ENCODE results near the gene CCDC92. TPM values are rescaled to one million over a fixed set of nuclear protein-coding genes. Genes with fewer than 3 reads are reported as not detected.

CCDC92 gene
- total and polyA plus RNA-seq, 2 donors from 2014 or later: 39.3 to 41.4 TPM

GRCh38 chr12:123934016-123934620 is 38.5 kb downstream of the CCDC92 start:
- no peaks in the 10 kb centered on the region for H3K9me3 ChIP-seq (ENCODE audit: control insufficient read depth in 2 of 3, insufficient read depth in 1 of 3, low read length in 3 of 3)
- H3K4me3 ChIP-seq (ENCODE audit: low read length in 3 of 3): no peak overlapping the region
- no peaks in the 10 kb centered on the region for H3K27me3 ChIP-seq (ENCODE audit: control insufficient read depth, insufficient read depth, low read length)
- H3K4me1 ChIP-seq (ENCODE audit: control insufficient read depth in 2 of 3, insufficient read depth in 2 of 3, low read depth in 1 of 3, low read length in 3 of 3): peaks cover 0 to 3% (median 0%) of the 10 kb centered on the region in 3 donors
- DNase-seq: peak in 1 of 5 donors; percentile 29
- TF ChIP-seq, protein P1, sequence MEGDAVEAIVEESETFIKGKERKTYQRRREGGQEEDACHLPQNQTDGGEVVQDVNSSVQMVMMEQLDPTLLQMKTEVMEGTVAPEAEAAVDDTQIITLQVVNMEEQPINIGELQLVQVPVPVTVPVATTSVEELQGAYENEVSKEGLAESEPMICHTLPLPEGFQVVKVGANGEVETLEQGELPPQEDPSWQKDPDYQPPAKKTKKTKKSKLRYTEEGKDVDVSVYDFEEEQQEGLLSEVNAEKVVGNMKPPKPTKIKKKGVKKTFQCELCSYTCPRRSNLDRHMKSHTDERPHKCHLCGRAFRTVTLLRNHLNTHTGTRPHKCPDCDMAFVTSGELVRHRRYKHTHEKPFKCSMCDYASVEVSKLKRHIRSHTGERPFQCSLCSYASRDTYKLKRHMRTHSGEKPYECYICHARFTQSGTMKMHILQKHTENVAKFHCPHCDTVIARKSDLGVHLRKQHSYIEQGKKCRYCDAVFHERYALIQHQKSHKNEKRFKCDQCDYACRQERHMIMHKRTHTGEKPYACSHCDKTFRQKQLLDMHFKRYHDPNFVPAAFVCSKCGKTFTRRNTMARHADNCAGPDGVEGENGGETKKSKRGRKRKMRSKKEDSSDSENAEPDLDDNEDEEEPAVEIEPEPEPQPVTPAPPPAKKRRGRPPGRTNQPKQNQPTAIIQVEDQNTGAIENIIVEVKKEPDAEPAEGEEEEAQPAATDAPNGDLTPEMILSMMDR (IDR thresholded peaks at IDR 0.05; ENCODE audit: borderline replicate concordance, extremely low read depth, insufficient read depth): no peak
- peaks cover 0 to 5% (median 3%) of the 10 kb centered on the region in 3 donors for H3K36me3 ChIP-seq (ENCODE audit: control insufficient read depth in 2 of 3, insufficient read depth in 3 of 3, low read length in 3 of 3)
- intact Hi-C loops (cut with DNase I): no loop called here
- FAIRE-seq: no peak
- H3K9ac ChIP-seq (ENCODE audit: low read length in 3 of 3): no peak overlapping the region
- H3K27ac ChIP-seq (ENCODE audit: low read depth in 2 of 2, low read length in 2 of 2): no peak overlapping the region

DNA sequence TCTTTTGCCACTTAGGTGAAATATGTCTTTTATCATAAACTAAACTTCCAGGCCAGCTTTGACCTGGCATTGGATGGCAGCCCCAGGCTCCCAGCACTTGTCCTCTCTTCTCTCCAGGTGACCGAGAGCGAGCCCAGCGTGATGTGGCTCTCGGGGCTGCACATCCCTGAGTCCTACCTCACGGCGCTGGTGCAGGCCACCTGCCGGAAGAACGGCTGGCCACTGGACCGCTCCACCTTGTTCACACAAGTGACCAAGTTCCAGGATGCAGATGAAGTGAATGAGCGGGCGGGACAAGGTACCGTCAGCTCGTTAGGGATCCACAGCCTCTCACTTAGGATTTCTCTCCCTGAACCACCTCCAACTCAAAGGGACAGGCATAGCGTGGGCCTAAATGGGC is 39.4 kb downstream of the CCDC92 start:
- H3K27ac ChIP-seq (ENCODE audit: low read depth in 2 of 2, low read length in 2 of 2): no peak overlapping the region
- no peaks in the 10 kb centered on the region for H3K9me3 ChIP-seq (ENCODE audit: control insufficient read depth in 2 of 3, insufficient read depth in 1 of 3, low read length in 3 of 3)
- H3K4me3 ChIP-seq (ENCODE audit: low read length in 3 of 3): no peak overlapping the region
- peak in 1 of 5 donors; percentile 63 for DNase-seq
- TF ChIP-seq, protein P1 (IDR thresholded peaks at IDR 0.05; ENCODE audit: borderline replicate concordance, extremely low read depth, insufficient read depth): no peak
- H3K4me1 ChIP-seq (ENCODE audit: control insufficient read depth in 2 of 3, insufficient read depth in 2 of 3, low read depth in 1 of 3, low read length in 3 of 3): peaks cover 0 to under 1% (median 0%) of the 10 kb centered on the region in 3 donors
- no peaks in the 10 kb centered on the region for H3K27me3 ChIP-seq (ENCODE audit: control insufficient read depth, insufficient read depth, low read length)
- H3K9ac ChIP-seq (ENCODE audit: low read length in 3 of 3): no peak overlapping the region
- FAIRE-seq: no peak
- H3K36me3 ChIP-seq (ENCODE audit: control insufficient read depth in 2 of 3, insufficient read depth in 3 of 3, low read length in 3 of 3): peaks cover 0 to 5% (median 3%) of the 10 kb centered on the region in 3 donors
- intact Hi-C loops (cut with DNase I): no loop called here

GRCh38 chr12:123931686-123932321 is 40.8 kb downstream of the CCDC92 start:
- H3K4me1 ChIP-seq (ENCODE audit: control insufficient read depth in 2 of 3, insufficient read depth in 2 of 3, low read depth in 1 of 3, low read length in 3 of 3): no peaks in the 10 kb centered on the region
- intact Hi-C loops (cut with DNase I): no loop called here
- H3K27me3 ChIP-seq (ENCODE audit: control insufficient read depth, insufficient read depth, low read length): no peaks in the 10 kb centered on the region
- no peak overlapping the region for H3K27ac ChIP-seq (ENCODE audit: low read depth in 2 of 2, low read length in 2 of 2)
- no peaks in the 10 kb centered on the region for H3K9me3 ChIP-seq (ENCODE audit: control insufficient read depth in 2 of 3, insufficient read depth in 1 of 3, low read length in 3 of 3)
- FAIRE-seq: no peak
- no peak overlapping the region for H3K9ac ChIP-seq (ENCODE audit: low read length in 3 of 3)
- peak in 1 of 5 donors; percentile 35 for DNase-seq
- no peak overlapping the region for H3K4me3 ChIP-seq (ENCODE audit: low read length in 3 of 3)
- TF ChIP-seq, protein P1 (IDR thresholded peaks at IDR 0.05; ENCODE audit: borderline replicate concordance, extremely low read depth, insufficient read depth): no peak
- H3K36me3 ChIP-seq (ENCODE audit: control insufficient read depth in 2 of 3, insufficient read depth in 3 of 3, low read length in 3 of 3): peaks cover 0 to 3% (median 2%) of the 10 kb centered on the region in 3 donors

Measured in kidney (tissue), 14 donors.